Vagina (tissue), 2 donors: ENCODE measurements around the gene CCDC28B. TPM values are rescaled to one million over a fixed set of nuclear protein-coding genes. Genes with fewer than 3 reads are reported as not detected.

Experiments
- DNase-seq, 2 donors: peaks; one replicate each; pipeline ENCODE4 v3.0.0-alpha.2; 2017; ENCODE audit errors: extremely low spot score in 2 of 2
- H3K27ac ChIP-seq: fragments of 200-600 bp; sonication (generic); one replicate; pipeline ENCODE4 v1.5.1; 2019
- H3K27me3 ChIP-seq: fragments of 200-600 bp; sonication (generic); one replicate; pipeline ENCODE4 v1.5.1; 2019
- H3K36me3 ChIP-seq, 2 donors: fragments of 200-600 bp; sonication (generic); one replicate each; pipeline ENCODE4 v1.5.1; 2017 to 2019
- H3K4me1 ChIP-seq: fragments of 200-600 bp; sonication (generic); one replicate; pipeline ENCODE4 v1.5.1; 2019
- H3K4me3 ChIP-seq, 2 donors: fragments of 200-600 bp; sonication (generic); 1 replicate in 1 of 2; 2 replicates in 1 of 2; pipeline ENCODE4 v1.5.1; 2016 to 2019
- H3K9me3 ChIP-seq: fragments of 200-600 bp; sonication (generic); one replicate; pipeline ENCODE4 v1.5.1; 2019
- POLR2A ChIP-seq, 2 donors: fragments of 450-650 bp; IDR thresholded peaks; one replicate each; pipeline ENCODE4 v1.6.1; 2017; ENCODE audit warnings: antibody characterized with exemption in 2 of 2, mild to moderate bottlenecking in 2 of 2, moderate library complexity in 2 of 2
- POLR2AphosphoS5 ChIP-seq, 2 donors: sonication (generic); formaldehyde crosslinking; IDR thresholded peaks; one replicate each; pipeline ENCODE4 v1.9.0; 2017; ENCODE audit warnings: antibody characterized with exemption in 2 of 2, mild to moderate bottlenecking in 2 of 2, low read depth in 1 of 2; ENCODE audit not compliant: insufficient read depth in 1 of 2
- intact Hi-C: fragments of 100-400 bp; cut with DNase I; formaldehyde crosslinking; loops from one replicate; pipeline ENCODE4 v1.15.1; 2023
- total RNA-seq: library from RNA; depleted of rRNA; stranded (reverse); fragments of >200 nt; gene quantifications from one replicate; pipeline ENCODE4 v1.2.3, GENCODE V29; 2016
- TF ChIP-seq, protein P1 (sequence below), 3 experiments: fragments of 450-650 bp in 2 of 3; fragments of 200-600 bp in 1 of 3; sonication (generic) in 1 of 3; IDR thresholded peaks; one replicate each; pipeline ENCODE4 v1.5.1; 2017 to 2019; ENCODE audit warnings: antibody characterized with exemption in 3 of 3, mild to moderate bottlenecking in 2 of 3, moderate library complexity in 2 of 3

Gene CCDC28B
- total RNA-seq, 1 donor from 2014 or later, result 2.9 TPM

DNA sequence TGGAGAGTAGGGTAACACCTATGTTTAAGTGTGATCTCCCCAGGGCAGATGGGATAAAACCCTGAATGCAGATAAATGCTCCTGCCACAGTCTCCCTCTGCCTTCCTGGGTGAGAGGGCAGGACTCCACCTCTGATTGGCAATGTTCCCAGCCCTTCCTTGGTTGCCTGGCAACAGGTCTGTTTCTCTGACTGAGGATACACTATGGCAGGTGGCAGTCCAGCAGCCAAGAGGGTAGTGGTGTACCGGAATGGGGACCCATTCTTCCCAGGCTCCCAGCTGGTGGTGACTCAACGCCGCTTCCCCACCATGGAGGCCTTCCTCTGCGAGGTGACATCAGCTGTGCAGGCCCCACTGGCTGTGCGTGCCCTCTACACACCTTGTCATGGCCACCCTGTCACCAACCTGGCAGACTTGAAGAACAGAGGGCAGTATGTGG is 8.5 kb downstream of the CCDC28B start, which contains the start of gene DCDC2B:
DCDC2B (plus strand) TSS at position 199 of the 438 bp plus-strand sequence; CDS start at position 204, 5 bp downstream.
- H3K4me3 ChIP-seq, result no peak within 1 kb of the TSS

DNA sequence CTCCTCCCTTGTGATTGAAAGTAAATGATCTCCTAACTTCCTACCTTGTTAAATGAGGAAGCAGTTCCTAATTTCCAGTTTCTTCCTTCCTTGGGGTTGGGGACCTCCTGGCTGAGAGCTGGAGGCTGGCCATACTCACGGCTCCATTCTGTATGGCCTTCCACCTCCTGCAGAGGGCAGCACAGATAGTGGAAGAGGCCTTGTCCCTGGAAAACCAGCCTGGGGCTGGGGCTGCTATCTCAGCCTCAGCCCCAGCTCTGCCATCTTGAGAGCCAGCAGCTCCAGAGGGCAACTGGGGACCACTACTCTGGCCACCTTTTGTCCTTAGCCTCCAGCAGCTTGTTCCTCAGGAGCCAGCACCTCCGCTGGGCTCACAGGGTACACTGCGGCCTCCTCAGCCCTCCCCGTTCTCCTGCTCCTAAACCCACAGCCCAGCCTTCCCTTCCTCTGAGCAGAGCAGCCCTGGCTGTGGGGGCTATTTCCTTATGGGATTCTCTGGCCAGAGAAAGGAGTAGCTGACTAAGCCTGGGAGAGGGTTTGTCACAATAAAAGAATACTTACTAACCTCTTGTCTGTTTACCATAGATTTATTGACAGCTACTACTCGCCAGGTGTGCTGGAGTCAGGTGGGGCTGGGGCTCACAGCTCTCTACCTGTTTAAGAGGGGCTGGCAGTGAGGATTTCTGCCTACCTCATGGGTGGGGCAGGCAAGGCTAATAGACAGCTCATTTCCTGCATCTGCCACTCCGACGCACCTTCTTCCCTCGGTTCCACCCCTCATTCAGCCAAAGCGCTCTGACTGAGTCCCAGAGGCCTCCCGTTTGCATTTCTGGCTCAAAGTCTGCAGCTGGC is 15.5 kb downstream of the CCDC28B start:
- Histone ChIP-seq H3K36me3 (peaks cover 0 to 22% of the 10 kb centered on the region in 2 donors), H3K4me3 (no peak overlapping the region), H3K4me1 (peaks cover 5% of the 10 kb centered on the region), H3K27ac (no peak overlapping the region), H3K9me3 (no peaks in the 10 kb centered on the region), H3K27me3 (no peaks in the 10 kb centered on the region)
- intact Hi-C loops, result no loop called here
- DNase-seq, result no peak
- TF ChIP-seq, protein P1, sequence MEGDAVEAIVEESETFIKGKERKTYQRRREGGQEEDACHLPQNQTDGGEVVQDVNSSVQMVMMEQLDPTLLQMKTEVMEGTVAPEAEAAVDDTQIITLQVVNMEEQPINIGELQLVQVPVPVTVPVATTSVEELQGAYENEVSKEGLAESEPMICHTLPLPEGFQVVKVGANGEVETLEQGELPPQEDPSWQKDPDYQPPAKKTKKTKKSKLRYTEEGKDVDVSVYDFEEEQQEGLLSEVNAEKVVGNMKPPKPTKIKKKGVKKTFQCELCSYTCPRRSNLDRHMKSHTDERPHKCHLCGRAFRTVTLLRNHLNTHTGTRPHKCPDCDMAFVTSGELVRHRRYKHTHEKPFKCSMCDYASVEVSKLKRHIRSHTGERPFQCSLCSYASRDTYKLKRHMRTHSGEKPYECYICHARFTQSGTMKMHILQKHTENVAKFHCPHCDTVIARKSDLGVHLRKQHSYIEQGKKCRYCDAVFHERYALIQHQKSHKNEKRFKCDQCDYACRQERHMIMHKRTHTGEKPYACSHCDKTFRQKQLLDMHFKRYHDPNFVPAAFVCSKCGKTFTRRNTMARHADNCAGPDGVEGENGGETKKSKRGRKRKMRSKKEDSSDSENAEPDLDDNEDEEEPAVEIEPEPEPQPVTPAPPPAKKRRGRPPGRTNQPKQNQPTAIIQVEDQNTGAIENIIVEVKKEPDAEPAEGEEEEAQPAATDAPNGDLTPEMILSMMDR (IDR thresholded peaks at IDR 0.05), result peak in 2 of 3 experiments; percentile 24 to 37
- TF ChIP-seq POLR2A (IDR thresholded peaks at IDR 0.05) (no peak), POLR2AphosphoS5 (IDR thresholded peaks at IDR 0.05; ENCODE audit: insufficient read depth in 1 of 2, low read depth in 1 of 2) (peak in 1 of 2 donors; percentile 25)

More for the DNA sequence above, 8.5 kb downstream of the CCDC28B start, which contains the start of gene DCDC2B:
- intact Hi-C loops, result no loop called here
- Histone ChIP-seq H3K27me3 (no peaks in the 10 kb centered on the region), H3K4me1 (peaks cover 16% of the 10 kb centered on the region), H3K36me3 (no peaks in the 10 kb centered on the region), H3K27ac (no peak within 1 kb of the TSS), H3K9me3 (no peaks in the 10 kb centered on the region)
- no peak for DNase-seq
- TF ChIP-seq POLR2AphosphoS5 (IDR thresholded peaks at IDR 0.05; ENCODE audit: insufficient read depth in 1 of 2, low read depth in 1 of 2), result peak in 1 of 2 donors; percentile 29
- no peak for TF ChIP-seq POLR2A (IDR thresholded peaks at IDR 0.05)

DNA sequence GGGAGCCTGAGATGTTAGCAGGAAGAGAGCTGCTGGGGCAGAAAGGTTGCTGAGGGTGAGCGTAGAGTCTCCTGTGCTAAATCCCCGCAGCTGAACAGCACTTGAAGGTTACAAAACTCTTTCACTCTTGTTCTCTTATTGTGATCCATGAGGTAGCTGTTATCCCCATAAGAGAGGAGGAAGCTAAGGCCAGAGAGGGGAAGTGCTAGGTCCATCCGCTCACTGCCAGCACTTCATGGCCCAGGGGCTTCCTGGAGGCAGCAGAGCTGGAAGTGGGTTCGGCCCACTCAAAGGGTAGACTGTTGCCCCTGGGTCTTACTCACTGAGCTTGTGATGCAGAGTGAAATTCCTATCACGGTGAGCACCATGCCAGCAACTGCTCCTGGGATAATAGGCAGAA is 16.2 kb downstream of the CCDC28B start:
- Histone ChIP-seq H3K27me3 (no peaks in the 10 kb centered on the region), H3K4me3 (no peak overlapping the region), H3K9me3 (no peaks in the 10 kb centered on the region), H3K27ac (no peak overlapping the region), H3K4me1 (peaks cover 12% of the 10 kb centered on the region), H3K36me3 (peaks cover 0 to 22% of the 10 kb centered on the region in 2 donors)
- TF ChIP-seq, protein P1 (IDR thresholded peaks at IDR 0.05), result no peak
- TF ChIP-seq POLR2A (IDR thresholded peaks at IDR 0.05), result no peak
- TF ChIP-seq POLR2AphosphoS5 (IDR thresholded peaks at IDR 0.05; ENCODE audit: insufficient read depth in 1 of 2, low read depth in 1 of 2), result no peak
- DNase-seq, result no peak
- intact Hi-C loops, result no loop called here

DNA sequence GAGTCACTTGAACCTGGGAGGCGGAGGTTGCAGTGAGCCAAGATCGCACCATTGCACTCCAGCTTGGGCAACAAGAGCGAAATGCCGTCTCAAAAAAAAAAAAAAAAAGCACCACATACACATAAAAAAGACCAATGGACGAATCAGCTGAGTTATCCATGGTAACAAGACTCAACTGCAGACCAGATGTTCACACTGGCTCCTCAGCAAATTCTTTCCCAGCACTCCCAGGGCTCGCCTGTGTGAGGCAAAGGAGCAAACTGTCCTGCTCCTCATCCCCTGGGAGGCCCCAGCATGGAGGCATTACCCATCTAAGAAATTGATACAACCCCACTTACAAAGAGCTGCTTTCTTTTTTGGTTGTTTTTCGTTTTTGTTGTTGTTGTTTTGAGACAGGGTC is 18.6 kb downstream of the CCDC28B start:
- Histone ChIP-seq H3K36me3 (peaks cover 0 to 23% of the 10 kb centered on the region in 2 donors), H3K27me3 (no peaks in the 10 kb centered on the region), H3K9me3 (no peaks in the 10 kb centered on the region), H3K4me1 (peaks cover 27% of the 10 kb centered on the region), H3K27ac (no peak overlapping the region), H3K4me3 (no peak overlapping the region)
- DNase-seq, result no peak
- intact Hi-C loops, result no loop called here
- TF ChIP-seq POLR2A (IDR thresholded peaks at IDR 0.05), result no peak
- no peak for TF ChIP-seq POLR2AphosphoS5 (IDR thresholded peaks at IDR 0.05; ENCODE audit: insufficient read depth in 1 of 2, low read depth in 1 of 2)
- TF ChIP-seq, protein P1 (IDR thresholded peaks at IDR 0.05), result no peak

DNA sequence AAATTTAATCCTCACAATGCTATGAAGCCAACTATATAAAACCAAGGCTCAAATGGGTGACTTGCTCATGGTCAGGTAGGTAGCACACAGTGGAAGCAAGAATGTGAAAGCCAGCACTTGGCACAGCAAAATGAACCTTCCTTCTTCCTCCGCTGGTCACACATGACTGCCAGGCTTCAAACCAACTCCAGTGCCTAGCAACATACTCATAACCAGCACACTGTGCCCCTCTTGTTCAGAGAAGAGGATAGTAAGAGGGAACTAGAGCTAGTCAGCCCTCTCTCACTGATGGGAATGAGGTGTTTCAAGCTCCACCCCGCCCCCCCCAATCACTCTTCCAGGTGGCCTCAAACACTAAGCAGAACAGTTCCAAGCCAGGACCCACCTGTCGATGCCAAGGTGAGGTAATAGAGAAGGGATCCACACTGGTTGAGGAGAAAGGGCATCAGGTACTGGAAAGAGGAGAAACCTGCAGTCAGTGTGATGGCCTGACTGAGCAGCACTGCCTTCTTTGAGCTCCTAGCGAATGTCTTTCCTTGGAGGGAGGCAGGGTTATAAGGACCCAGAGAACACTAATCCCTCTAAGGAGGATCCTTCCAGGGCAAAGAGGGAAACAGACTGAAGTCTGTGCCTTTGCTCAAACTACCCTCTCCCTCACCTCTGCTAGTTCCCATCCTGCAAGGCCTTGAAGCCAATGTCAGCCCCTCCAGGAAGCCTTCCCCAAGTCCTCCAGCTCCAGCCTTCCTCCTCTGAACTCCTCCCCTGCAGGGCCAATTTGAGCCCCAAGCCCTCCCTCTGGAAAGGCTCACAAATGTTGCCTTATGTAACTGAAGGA is 20.6 kb downstream of the CCDC28B start:
- intact Hi-C loops, result loop anchor here (10.0 kb wide), 1 partner anchor 174 kb away; the partner anchor contains the start of gene BSDC1
- peaks cover 0 to 28% of the 10 kb centered on the region in 2 donors for H3K36me3 ChIP-seq
- H3K4me1 ChIP-seq, result peaks cover 28% of the 10 kb centered on the region
- no peaks in the 10 kb centered on the region for H3K27me3 ChIP-seq
- TF ChIP-seq, protein P1 (IDR thresholded peaks at IDR 0.05), result no peak
- no peak for TF ChIP-seq POLR2A (IDR thresholded peaks at IDR 0.05)
- no peak for TF ChIP-seq POLR2AphosphoS5 (IDR thresholded peaks at IDR 0.05; ENCODE audit: insufficient read depth in 1 of 2, low read depth in 1 of 2)
- DNase-seq, result no peak
- peak overlapping the region; percentile 92 to 95 for H3K4me3 ChIP-seq
- peak overlapping the region; percentile 87 for H3K27ac ChIP-seq
- no peaks in the 10 kb centered on the region for H3K9me3 ChIP-seq
